Mesenchymal stem cell (in vitro differentiated cells and primary cell): ENCODE data around the gene CDK6.
A peak's percentile ranks its signal among the peaks of the same experiment; 100 is the strongest.

Experiments used
- DNase-seq: peaks from one replicate; pipeline ENCODE4 v3.0.0-alpha.2; 2013
- H2AFZ ChIP-seq: one replicate; pipeline ENCODE4 v1.6.1; 2013; ENCODE audit warnings: low read depth, mild to moderate bottlenecking, control low read depth, inconsistent platforms, low read length, moderate library complexity
- H2AK5ac ChIP-seq: 2 replicates; pipeline ENCODE4 v1.6.1; 2013; ENCODE audit warnings: low read length, moderate library complexity, mild to moderate bottlenecking, inconsistent platforms; ENCODE audit not compliant: severe bottlenecking
- H2BK120ac ChIP-seq: one replicate; pipeline ENCODE4 v1.6.1; 2013; ENCODE audit warnings: low read depth, mild to moderate bottlenecking, inconsistent platforms, low read length, moderate library complexity
- H2BK12ac ChIP-seq, 2 experiments: one replicate each; pipeline ENCODE4 v1.6.1; 2013; ENCODE audit warnings: inconsistent platforms in 2 of 2, low read length in 2 of 2, mild to moderate bottlenecking in 2 of 2, moderate library complexity in 2 of 2, control low read depth in 1 of 2
- H2BK15ac ChIP-seq: one replicate; pipeline ENCODE4 v1.6.1; 2013; ENCODE audit warnings: mild to moderate bottlenecking, low read depth, inconsistent platforms; ENCODE audit not compliant: poor library complexity, severe bottlenecking
- H2BK5ac ChIP-seq: 2 replicates; pipeline ENCODE4 v1.6.1; 2013; ENCODE audit warnings: low read depth, mild to moderate bottlenecking, low read length, control low read depth, inconsistent platforms; ENCODE audit not compliant: poor library complexity, severe bottlenecking
- H3K14ac ChIP-seq, 2 experiments: one replicate each; pipeline ENCODE4 v1.6.1; 2013; ENCODE audit warnings: inconsistent platforms in 2 of 2, low read length in 2 of 2, control low read depth in 1 of 2, mild to moderate bottlenecking in 1 of 2, moderate library complexity in 1 of 2
- H3K18ac ChIP-seq, 2 experiments: one replicate each; pipeline ENCODE4 v1.6.1; 2013; ENCODE audit warnings: inconsistent platforms in 2 of 2, low read length in 2 of 2, control low read depth in 1 of 2, low read depth in 1 of 2, mild to moderate bottlenecking in 1 of 2
- H3K23ac ChIP-seq, 2 experiments: one replicate each; pipeline ENCODE4 v1.6.1; 2013; ENCODE audit warnings: inconsistent platforms in 2 of 2, low read length in 2 of 2, mild to moderate bottlenecking in 2 of 2, moderate library complexity in 2 of 2, control low read depth in 1 of 2
- H3K27ac ChIP-seq: 2 replicates; pipeline ENCODE4 v1.5.1; 2013; ENCODE audit warnings: mild to moderate bottlenecking, moderate library complexity, low read length, control low read depth, inconsistent platforms; ENCODE audit not compliant: poor library complexity, severe bottlenecking
- H3K27me3 ChIP-seq, 2 experiments: 2 replicates each; pipeline versions ENCODE4 v1.6.1 to v1.7.0; 2013; ENCODE audit warnings: low read length in 2 of 2, mild to moderate bottlenecking in 2 of 2, moderate library complexity in 2 of 2, control low read depth in 1 of 2, inconsistent platforms in 1 of 2; ENCODE audit not compliant: control insufficient read depth in 1 of 2, insufficient read depth in 1 of 2
- H3K36me3 ChIP-seq, 2 experiments: 2 replicates each; pipeline versions ENCODE4 v1.6.1 to v1.7.0; 2013; ENCODE audit warnings: low read length in 2 of 2, control low read depth in 1 of 2, inconsistent platforms in 1 of 2, low read depth in 1 of 2, mild to moderate bottlenecking in 1 of 2; ENCODE audit not compliant: insufficient read depth in 2 of 2, control insufficient read depth in 1 of 2
- H3K4ac ChIP-seq, 2 experiments: one replicate each; pipeline ENCODE4 v1.6.1; 2013; ENCODE audit warnings: inconsistent platforms in 2 of 2, low read length in 2 of 2, mild to moderate bottlenecking in 2 of 2, moderate library complexity in 2 of 2, control low read depth in 1 of 2, low read depth in 1 of 2
- H3K4me1 ChIP-seq: 2 replicates; pipeline ENCODE4 v1.6.1; 2013; ENCODE audit warnings: low read depth, low read length, control low read depth; ENCODE audit not compliant: control insufficient read depth, insufficient read depth
- H3K4me2 ChIP-seq: 2 replicates; pipeline ENCODE4 v1.6.1; 2013; ENCODE audit warnings: low read length, mild to moderate bottlenecking, inconsistent platforms; ENCODE audit not compliant: poor library complexity, severe bottlenecking
- H3K4me3 ChIP-seq, 2 experiments: 2 replicates each; pipeline versions ENCODE4 v1.5.1 to v1.7.0; 2013; ENCODE audit warnings: low read length in 2 of 2, mild to moderate bottlenecking in 2 of 2, control low read depth in 1 of 2, low read depth in 1 of 2; ENCODE audit not compliant: insufficient read depth in 1 of 2
- H3K79me1 ChIP-seq: replicated peaks from 2 replicates; pipeline ENCODE4 v1.6.1; 2013; ENCODE audit warnings: mild to moderate bottlenecking, control low read depth, low read length, inconsistent platforms; ENCODE audit not compliant: poor library complexity, severe bottlenecking
- H3K9ac ChIP-seq: 2 replicates; pipeline ENCODE4 v1.7.0; 2013; ENCODE audit warnings: mild to moderate bottlenecking, low read length, moderate library complexity
- H3K9me3 ChIP-seq: 2 replicates; pipeline ENCODE4 v1.7.0; 2013; ENCODE audit warnings: mild to moderate bottlenecking, low read length; ENCODE audit not compliant: control insufficient read depth
- H4K8ac ChIP-seq: one replicate; pipeline ENCODE4 v1.6.1; 2013; ENCODE audit warnings: inconsistent platforms, mild to moderate bottlenecking, low read length, moderate library complexity
- H4K91ac ChIP-seq: one replicate; pipeline ENCODE4 v1.6.1; 2013; ENCODE audit warnings: mild to moderate bottlenecking, low read length, inconsistent platforms
- WGBS: methylation state at CpG from one replicate; pipeline ENCODE4 v1.1.7; 2013; ENCODE audit warnings: mixed read lengths; 5-methylcytosine and 5-hydroxymethylcytosine counted together

The CDK6 gene

DNA sequence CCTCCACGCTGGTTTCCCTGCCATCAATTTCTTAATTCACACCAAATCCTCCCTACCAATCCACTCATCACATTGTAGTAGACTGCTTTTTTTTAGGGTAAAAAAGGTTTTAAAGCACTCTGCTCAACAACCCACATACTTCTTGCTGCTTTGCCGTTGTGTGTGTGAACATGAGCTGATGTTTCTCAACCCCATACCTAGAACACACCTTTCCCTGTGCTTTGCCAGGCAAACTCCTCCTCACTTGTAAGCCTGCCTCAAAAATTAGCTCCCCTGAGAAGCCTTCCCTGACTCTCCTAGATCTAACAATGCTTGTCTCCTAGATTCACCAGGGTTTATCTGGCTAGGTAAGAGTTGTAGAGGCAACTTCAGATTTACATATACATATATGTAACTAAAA lies 127.2 kb downstream of the CDK6 start:
- WGBS = 89% methylated on average over 2 of the region's 2 CpGs
- H3K79me1 ChIP-seq = peaks cover 13% of the 10 kb centered on the region
- no peak overlapping the region for H3K9ac ChIP-seq
- no peak overlapping the region for H2BK15ac ChIP-seq
- peaks cover 15% of the 10 kb centered on the region for H3K9me3 ChIP-seq
- H4K91ac ChIP-seq = no peak overlapping the region
- DNase-seq = no peak
- H2AFZ ChIP-seq = no peak overlapping the region
- no peak overlapping the region for H2AK5ac ChIP-seq
- no peaks in the 10 kb centered on the region for H3K27me3 ChIP-seq
- H2BK12ac ChIP-seq = no peak overlapping the region
- H3K27ac ChIP-seq = no peak overlapping the region
- H3K4me1 ChIP-seq = peaks cover 1% of the 10 kb centered on the region
- H3K4me2 ChIP-seq = no peak overlapping the region
- no peak overlapping the region for H3K4ac ChIP-seq
- no peak overlapping the region for H2BK5ac ChIP-seq
- no peak overlapping the region for H3K18ac ChIP-seq
- H3K14ac ChIP-seq = no peak overlapping the region
- no peak overlapping the region for H3K4me3 ChIP-seq
- no peak overlapping the region for H3K23ac ChIP-seq
- H4K8ac ChIP-seq = no peak overlapping the region
- peaks cover 3 to 16% of the 10 kb centered on the region in 2 experiments for H3K36me3 ChIP-seq
- H2BK120ac ChIP-seq = no peak overlapping the region

DNA sequence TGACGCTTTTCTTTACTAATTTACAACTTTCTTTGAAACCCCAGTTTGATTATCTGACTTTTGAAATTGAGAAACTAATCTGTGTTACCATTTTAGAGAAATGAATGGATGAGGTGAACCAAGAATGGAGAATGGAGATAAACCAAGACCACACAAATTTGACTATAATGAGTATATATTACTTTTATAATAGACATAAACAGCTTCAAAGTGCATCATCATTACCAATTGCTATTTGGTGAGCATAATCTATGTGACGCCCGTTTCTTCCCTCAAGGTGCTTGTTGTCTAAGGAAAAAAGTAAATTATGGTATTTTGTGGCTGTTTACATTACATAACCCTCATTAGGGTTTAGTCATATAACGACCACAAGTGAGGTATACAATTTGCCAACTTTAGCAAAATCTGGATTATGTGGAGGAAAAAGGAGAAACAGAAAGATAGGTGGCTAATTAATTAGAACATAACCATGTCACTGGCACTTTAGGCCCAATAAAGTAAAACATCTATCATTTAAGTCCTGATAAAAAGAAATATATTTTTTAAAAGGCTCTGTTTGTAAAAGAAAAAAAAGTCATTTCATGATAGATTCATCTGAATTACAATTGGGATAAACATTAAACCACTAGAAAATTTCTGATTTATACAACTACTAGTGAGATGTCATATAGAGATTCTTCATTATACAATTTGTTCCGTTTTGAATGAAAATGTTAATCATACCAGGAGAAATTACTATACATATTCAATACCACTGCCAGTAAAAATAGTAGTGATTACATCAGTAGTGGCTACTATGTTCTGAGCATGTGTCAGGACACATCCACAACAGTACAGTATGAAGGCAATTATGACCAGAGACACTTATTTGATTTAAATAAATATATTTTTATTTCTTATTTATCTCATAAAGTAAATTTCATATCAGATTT lies 128.0 kb downstream of the CDK6 start:
- no peak overlapping the region for H2AFZ ChIP-seq
- no peak overlapping the region for H3K4me3 ChIP-seq
- H3K9ac ChIP-seq = no peak overlapping the region
- no peak overlapping the region for H3K27ac ChIP-seq
- peaks cover 1% of the 10 kb centered on the region for H3K4me1 ChIP-seq
- peaks cover 13% of the 10 kb centered on the region for H3K79me1 ChIP-seq
- H3K4ac ChIP-seq = no peak overlapping the region
- no peak for DNase-seq
- H4K91ac ChIP-seq = no peak overlapping the region
- peaks cover 15% of the 10 kb centered on the region for H3K9me3 ChIP-seq
- no peaks in the 10 kb centered on the region for H3K27me3 ChIP-seq
- H2BK5ac ChIP-seq = no peak overlapping the region
- no peak overlapping the region for H2AK5ac ChIP-seq
- 100% methylated on average over 1 of the region's 5 CpGs for WGBS
- H2BK12ac ChIP-seq = no peak overlapping the region
- H3K4me2 ChIP-seq = no peak overlapping the region
- H2BK15ac ChIP-seq = no peak overlapping the region
- no peak overlapping the region for H3K18ac ChIP-seq
- H3K14ac ChIP-seq = no peak overlapping the region
- H3K23ac ChIP-seq = no peak overlapping the region
- H3K36me3 ChIP-seq = peaks cover 3 to 14% of the 10 kb centered on the region in 2 experiments
- H4K8ac ChIP-seq = no peak overlapping the region
- H2BK120ac ChIP-seq = no peak overlapping the region

DNA sequence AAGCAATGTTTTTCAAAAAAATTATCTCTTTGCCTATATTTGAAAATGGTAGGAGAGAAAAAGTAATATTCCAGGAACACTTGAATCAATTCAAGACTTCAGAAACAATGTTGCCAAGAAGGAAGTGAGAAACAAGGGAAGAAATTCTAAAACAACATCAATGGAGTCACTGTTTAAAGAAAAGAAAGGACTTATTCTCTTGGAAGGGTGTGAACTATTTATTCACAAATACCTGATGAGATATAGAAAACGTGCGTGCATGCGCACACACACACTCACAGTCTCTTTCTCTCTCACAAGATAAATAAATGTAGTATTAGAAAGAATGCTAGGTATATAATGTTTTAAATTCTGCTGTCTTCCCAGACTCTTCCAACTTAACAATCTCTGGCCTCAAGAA lies 128.9 kb downstream of the CDK6 start:
- H2BK120ac ChIP-seq = no peak overlapping the region
- no peak overlapping the region for H3K23ac ChIP-seq
- no peaks in the 10 kb centered on the region for H3K27me3 ChIP-seq
- H3K9me3 ChIP-seq = peaks cover 15% of the 10 kb centered on the region
- no peak overlapping the region for H2AK5ac ChIP-seq
- peaks cover 1% of the 10 kb centered on the region for H3K4me1 ChIP-seq
- no peak overlapping the region for H3K14ac ChIP-seq
- H3K9ac ChIP-seq = no peak overlapping the region
- no CpG with 5 or more reads among the region's 3 CpGs for WGBS
- H3K4ac ChIP-seq = no peak overlapping the region
- H3K4me2 ChIP-seq = no peak overlapping the region
- H3K27ac ChIP-seq = no peak overlapping the region
- no peak overlapping the region for H4K8ac ChIP-seq
- peaks cover 13% of the 10 kb centered on the region for H3K79me1 ChIP-seq
- no peak overlapping the region for H4K91ac ChIP-seq
- no peak overlapping the region for H2BK12ac ChIP-seq
- peaks cover 3 to 14% of the 10 kb centered on the region in 2 experiments for H3K36me3 ChIP-seq
- no peak overlapping the region for H3K4me3 ChIP-seq
- H2BK5ac ChIP-seq = no peak overlapping the region
- no peak overlapping the region for H2BK15ac ChIP-seq
- no peak for DNase-seq
- H3K18ac ChIP-seq = no peak overlapping the region
- no peak overlapping the region for H2AFZ ChIP-seq

DNA sequence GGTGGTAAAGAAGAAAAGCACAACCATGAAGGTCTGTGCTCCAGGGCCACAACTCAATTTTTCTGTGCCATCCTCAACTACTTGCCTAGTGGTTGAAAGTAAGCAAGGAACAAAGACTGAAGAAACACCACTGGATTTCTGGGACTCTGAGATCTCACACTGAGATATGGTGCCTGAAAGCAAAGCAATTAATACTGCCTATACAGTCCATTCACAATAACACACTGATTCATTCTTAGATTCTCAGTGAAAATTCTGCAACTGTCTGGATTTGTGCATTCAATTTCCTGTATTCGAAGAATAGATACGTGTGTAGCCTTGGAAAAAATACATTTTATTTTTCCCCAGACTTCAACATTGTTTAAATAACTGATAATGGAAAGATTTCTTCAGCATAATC lies 129.8 kb downstream of the CDK6 start:
- WGBS = 100% methylated on average over 1 of the region's 2 CpGs
- peaks cover 3 to 14% of the 10 kb centered on the region in 2 experiments for H3K36me3 ChIP-seq
- no peak overlapping the region for H2BK12ac ChIP-seq

More for the DNA sequence above, 129.8 kb downstream of the CDK6 start:
- Histone ChIP-seq H3K4me2 (no peak overlapping the region), H3K23ac (no peak overlapping the region), H2BK5ac (no peak overlapping the region), H3K4me3 (no peak overlapping the region), H2BK120ac (no peak overlapping the region), H3K27me3 (no peaks in the 10 kb centered on the region), H4K8ac (no peak overlapping the region), H3K9me3 (peaks cover 15% of the 10 kb centered on the region), H2AK5ac (peak overlapping the region; percentile 49), H2BK15ac (no peak overlapping the region), H3K18ac (no peak overlapping the region), H3K14ac (no peak overlapping the region), H2AFZ (no peak overlapping the region), H3K4ac (no peak overlapping the region), H3K4me1 (peaks cover 1% of the 10 kb centered on the region), H4K91ac (no peak overlapping the region), H3K9ac (no peak overlapping the region), H3K79me1 (peaks cover 12% of the 10 kb centered on the region), H3K27ac (peak overlapping the region; percentile 92)
- DNase-seq = no peak
